Fibroblast of skin of right biceps (primary cell): ENCODE measurements around the gene LYPLAL1.
"Not testable (repeated sequence)": the region's sequence is repeated elsewhere in the genome, so short reads cannot be mapped to it uniquely, and the experiment has no call there.

Experiments
- DNase-seq: peaks from one replicate; pipeline ENCODE4 v3.0.0-alpha.2; 2013

The LYPLAL1 gene

GRCh38 chr1:219171192-219171935 is 2.3 kb upstream of the LYPLAL1 start:
- no peak for DNase-seq

GRCh38 chr1:219172821-219173220 is 857 bp upstream of the LYPLAL1 start:
- no peak for DNase-seq

GRCh38 chr1:219173434-219173757 is 282 bp upstream of the LYPLAL1 start:
- DNase-seq, result no peak

GRCh38 chr1:219174460-219175211 is 958 bp downstream of the LYPLAL1 start:
- DNase-seq, result peak; percentile 84

- DNase-seq, result no peak
These were observed 1.5 kb downstream of the LYPLAL1 start for GRCh38 chr1:219175212-219175564.

GRCh38 chr1:219176168-219176567 is 2.5 kb downstream of the LYPLAL1 start:
- DNase-seq, result no peak

- DNase-seq, result no peak
These were observed 3.7 kb downstream of the LYPLAL1 start for GRCh38 chr1:219177363-219177762.

GRCh38 chr1:219177940-219178339 is 4.3 kb downstream of the LYPLAL1 start:
- DNase-seq, result no peak

GRCh38 chr1:219179293-219179692 is 5.6 kb downstream of the LYPLAL1 start:
- peak; percentile 15 for DNase-seq

- DNase-seq, result no peak
These were observed 10.7 kb downstream of the LYPLAL1 start for GRCh38 chr1:219184337-219184736.

GRCh38 chr1:219185486-219186117 is 11.9 kb downstream of the LYPLAL1 start:
- DNase-seq, result peak; percentile 42

- no peak for DNase-seq
These were observed 14.7 kb downstream of the LYPLAL1 start for GRCh38 chr1:219188331-219188803.

- DNase-seq, result peak; percentile 75
These were observed 15.5 kb downstream of the LYPLAL1 start for GRCh38 chr1:219189021-219189824.

GRCh38 chr1:219189952-219190351 is 16.3 kb downstream of the LYPLAL1 start:
- no peak for DNase-seq

- no peak for DNase-seq
These were observed 16.9 kb downstream of the LYPLAL1 start for GRCh38 chr1:219190605-219191004.

GRCh38 chr1:219195833-219196232 is 22.2 kb downstream of the LYPLAL1 start:
- not testable (repeated sequence) for DNase-seq

- DNase-seq, result no peak
These were observed 28.0 kb downstream of the LYPLAL1 start for GRCh38 chr1:219201656-219202055.

- DNase-seq, result no peak
These were observed 28.9 kb downstream of the LYPLAL1 start for GRCh38 chr1:219202567-219202966.

GRCh38 chr1:219206350-219206749 is 32.7 kb downstream of the LYPLAL1 start:
- no peak for DNase-seq

- peak; percentile 31 for DNase-seq
These were observed 35.9 kb downstream of the LYPLAL1 start for GRCh38 chr1:219209578-219209977.

GRCh38 chr1:219210067-219210466 is 36.4 kb downstream of the LYPLAL1 start:
- DNase-seq, result no peak

GRCh38 chr1:219215477-219215876 is 41.8 kb downstream of the LYPLAL1 start:
- no peak for DNase-seq

- DNase-seq, result no peak
These were observed 47.3 kb downstream of the LYPLAL1 start for GRCh38 chr1:219220945-219221344.
